Natural killer cell (primary cell): ENCODE results near the gene KRT74. TPM values are rescaled to one million over a fixed set of nuclear protein-coding genes. Genes with fewer than 3 reads are reported as not detected.

Experiments
- ATAC-seq, 3 donors: fragments of 150-1000 bp in 2 of 3; fragments of 200-7000 bp in 1 of 3; cut with Tn5 transposase; 1 replicate in 1 of 3; 2 replicates in 2 of 3; pipeline ENCODE4 v1.10.0; 2021; ENCODE audit warnings: mild to moderate bottlenecking in 2 of 3, moderate library complexity in 2 of 3
- DNase-seq, 2 donors: peaks; one replicate each; pipeline versions ENCODE4 v3.0.0 to v3.0.0-alpha.2; 2013 to 2021; ENCODE audit warnings: mixed read lengths in 1 of 2
- H3K27ac ChIP-seq: one replicate; pipeline ENCODE4 v1.5.1; 2013; ENCODE audit warnings: mild to moderate bottlenecking, low read length
- H3K27me3 ChIP-seq: one replicate; pipeline ENCODE4 v1.6.1; 2013; ENCODE audit warnings: low read length; ENCODE audit not compliant: control insufficient read depth, insufficient read depth
- H3K36me3 ChIP-seq: one replicate; pipeline ENCODE4 v1.6.1; 2013; ENCODE audit warnings: low read length; ENCODE audit not compliant: control insufficient read depth, insufficient read depth
- H3K4me1 ChIP-seq: one replicate; pipeline ENCODE4 v1.6.1; 2013; ENCODE audit warnings: low read length; ENCODE audit not compliant: control insufficient read depth, insufficient read depth
- H3K4me3 ChIP-seq: one replicate; pipeline ENCODE4 v1.5.1; 2013; ENCODE audit warnings: low read length
- H3K9me3 ChIP-seq: one replicate; pipeline ENCODE4 v1.6.1; 2013; ENCODE audit warnings: low read length; ENCODE audit not compliant: control insufficient read depth, insufficient read depth
- H3K27ac Mint-ChIP-seq, 2 donors: one replicate each; pipeline ENCODE4 v1.8.0; 2022; ENCODE audit warnings: mild to moderate bottlenecking in 2 of 2, mixed read lengths in 2 of 2, moderate library complexity in 1 of 2
- H3K27me3 Mint-ChIP-seq, 2 donors: one replicate each; pipeline ENCODE4 v1.8.0; 2022; ENCODE audit warnings: low read depth in 2 of 2, mixed read lengths in 2 of 2
- H3K36me3 Mint-ChIP-seq: one replicate; pipeline ENCODE4 v1.8.0; 2022; ENCODE audit warnings: mixed read lengths
- H3K4me1 Mint-ChIP-seq, 2 donors: one replicate each; pipeline ENCODE4 v1.8.0; 2022; ENCODE audit warnings: mixed read lengths in 2 of 2
- H3K4me3 Mint-ChIP-seq: one replicate; pipeline ENCODE4 v1.8.0; 2022; ENCODE audit warnings: mild to moderate bottlenecking, moderate library complexity, mixed read lengths
- H3K9me3 Mint-ChIP-seq, 2 donors: one replicate each; pipeline ENCODE4 v1.8.0; 2022; ENCODE audit warnings: mixed read lengths in 2 of 2
- CTCF ChIP-seq: fragments of 200-600 bp; IDR thresholded peaks from one replicate; pipeline ENCODE4 v1.8.0; 2022; ENCODE audit warnings: antibody characterized with exemption
- WGBS: methylation state at CpG from one replicate; pipeline ENCODE4 v1.1.7; 2013; ENCODE audit warnings: missing lambda C conversion rate; ENCODE audit not compliant: insufficient coverage; 5-methylcytosine and 5-hydroxymethylcytosine counted together
- intact Hi-C: fragments of 100-400 bp; cut with micrococcal nuclease; formaldehyde crosslinking; loops from one replicate; pipeline ENCODE4 v1.14.2; 2022
- total RNA-seq, 4 donors: library from RNA; stranded (reverse); fragments of 120-200 nt in 1 of 4; gene quantifications; one replicate each; pipeline versions ENCODE4 v1.2.3 to v1.2.4, GENCODE V29; 2013 to 2022

The KRT74 gene
- total RNA-seq, 3 donors from 2014 or later (not counting 1 experiment from before 2014, with no cell fraction given) = 0.38 to 1.2 (median 0.38) TPM

GRCh38 chr12:52539821-52540173 is 33.8 kb downstream of the KRT74 start:
- H3K27me3 ChIP-seq = no peaks in the 10 kb centered on the region
- Mint-ChIP-seq H3K4me3 (no peak overlapping the region), H3K36me3 (no peaks in the 10 kb centered on the region), H3K9me3 (no peaks in the 10 kb centered on the region), H3K27me3 (peaks cover 0 to 6% of the 10 kb centered on the region in 2 donors), H3K4me1 (peaks cover 12 to 25% of the 10 kb centered on the region in 2 donors), H3K27ac (no peak overlapping the region)
- DNase-seq (no peak), ATAC-seq (no peak)
- intact Hi-C loops = no loop called here
- no peaks in the 10 kb centered on the region for H3K36me3 ChIP-seq
- H3K9me3 ChIP-seq = no peaks in the 10 kb centered on the region
- no peak for TF ChIP-seq CTCF
- whole genome bisulfite sequencing = 93% methylated on average over 3 of the region's 3 CpGs
- H3K4me3 ChIP-seq = no peak overlapping the region
- peaks cover 12% of the 10 kb centered on the region for H3K4me1 ChIP-seq
- no peak overlapping the region for H3K27ac ChIP-seq

GRCh38 chr12:52539083-52539820 is 34.4 kb downstream of the KRT74 start:
- H3K4me3 ChIP-seq = no peak overlapping the region
- no peak overlapping the region for H3K4me3 Mint-ChIP-seq
- no peaks in the 10 kb centered on the region for H3K9me3 ChIP-seq
- intact Hi-C loops = no loop called here
- WGBS = 79% methylated on average over 5 of the region's 5 CpGs
- no peaks in the 10 kb centered on the region for H3K27me3 ChIP-seq
- no peak overlapping the region for H3K27ac Mint-ChIP-seq
- no peak for TF ChIP-seq CTCF
- peaks cover 0 to 6% of the 10 kb centered on the region in 2 donors for H3K27me3 Mint-ChIP-seq
- no peaks in the 10 kb centered on the region for H3K9me3 Mint-ChIP-seq
- no peak for DNase-seq
- no peaks in the 10 kb centered on the region for H3K36me3 Mint-ChIP-seq
- H3K4me1 ChIP-seq = peaks cover 12% of the 10 kb centered on the region
- peaks cover 12 to 29% of the 10 kb centered on the region in 2 donors for H3K4me1 Mint-ChIP-seq
- ATAC-seq = no peak
- H3K27ac ChIP-seq = no peak overlapping the region
- no peaks in the 10 kb centered on the region for H3K36me3 ChIP-seq

- no peak overlapping the region for H3K27ac Mint-ChIP-seq
- no peaks in the 10 kb centered on the region for H3K9me3 ChIP-seq
These were observed 36.5 kb downstream of the KRT74 start for GRCh38 chr12:52537101-52537500.

More at GRCh38 chr12:52537101-52537500, 36.5 kb downstream of the KRT74 start:
- intact Hi-C loops = no loop called here
- WGBS = 80% methylated on average over 3 of the region's 3 CpGs
- no peaks in the 10 kb centered on the region for H3K9me3 Mint-ChIP-seq
- H3K36me3 Mint-ChIP-seq = no peaks in the 10 kb centered on the region
- DNase-seq (no peak), ATAC-seq (no peak)
- no peaks in the 10 kb centered on the region for H3K36me3 ChIP-seq
- TF ChIP-seq CTCF = no peak
- no peaks in the 10 kb centered on the region for H3K4me1 ChIP-seq
- H3K4me3 Mint-ChIP-seq = no peak overlapping the region
- H3K4me3 ChIP-seq = no peak overlapping the region
- no peaks in the 10 kb centered on the region for H3K27me3 ChIP-seq
- H3K27me3 Mint-ChIP-seq = peaks cover 3 to 9% of the 10 kb centered on the region in 2 donors
- H3K4me1 Mint-ChIP-seq = peaks cover 5 to 16% of the 10 kb centered on the region in 2 donors
- H3K27ac ChIP-seq = no peak overlapping the region
